Measurements from ENCODE around the gene PBRM1. TPM values are rescaled to one million over a fixed set of nuclear protein-coding genes. Genes with fewer than 3 reads are reported as not detected.

PBRM1 gene
- total RNA-seq, 1 experiment from 2014 or later, result 74.2 TPM

GRCh38 chr3:52520716-52521487 is 164.8 kb downstream of the PBRM1 start:
- Histone ChIP-seq H3K18ac (ENCODE audit: insufficient read length, low read depth, low read length) (no peak overlapping the region), H4K8ac (replicated peaks; ENCODE audit: insufficient read length, low read depth, low read length) (no peak overlapping the region), H3K56ac (ENCODE audit: insufficient read length, low read depth, low read length) (no peak overlapping the region), H3K23ac (ENCODE audit: insufficient read length, low read depth, low read length) (no peak overlapping the region), H3K79me1 (ENCODE audit: insufficient read depth, low read depth, low read length, poor library complexity, severe bottlenecking) (no peaks in the 10 kb centered on the region), H3K79me2 (ENCODE audit: insufficient read depth, low read length) (no peaks in the 10 kb centered on the region), H2BK20ac (ENCODE audit: low read depth, low read length, poor library complexity, severe bottlenecking) (no peak overlapping the region), H3T11ph (ENCODE audit: low read length) (no peak overlapping the region), H4K91ac (ENCODE audit: insufficient read length, low read depth, low read length) (no peak overlapping the region), H2BK5ac (ENCODE audit: insufficient read length, low read length) (no peak overlapping the region), H2BK120ac (ENCODE audit: low read depth, low read length, poor library complexity, severe bottlenecking) (no peak overlapping the region), H3K4me1 (ENCODE audit: insufficient read depth, low read length) (no peaks in the 10 kb centered on the region), H3K14ac (ENCODE audit: insufficient read depth, low read length) (no peak overlapping the region), H3K4ac (ENCODE audit: low read depth, low read length) (no peak overlapping the region), H3K23me2 (ENCODE audit: insufficient read length, low read depth, low read length, poor library complexity, severe bottlenecking) (no peaks in the 10 kb centered on the region), H3K27ac (ENCODE audit: insufficient read length, low read depth, low read length) (no peak overlapping the region), H2BK15ac (ENCODE audit: low read depth, low read length) (no peak overlapping the region), H2BK12ac (ENCODE audit: insufficient read length, low read depth, low read length) (no peak overlapping the region), H4K5ac (ENCODE audit: insufficient read length, low read depth, low read length) (no peak overlapping the region), H3K9me3 (ENCODE audit: control insufficient read depth, low read depth, low read length) (no peaks in the 10 kb centered on the region), H2AK5ac (ENCODE audit: insufficient read length, low read length) (no peak overlapping the region), H4K20me1 (ENCODE audit: control insufficient read depth, insufficient read depth, insufficient read length) (peaks cover 3% of the 10 kb centered on the region), H3K9ac (ENCODE audit: extremely low read depth, insufficient read length, low read length) (no peak overlapping the region), H3K27me3 (ENCODE audit: insufficient read depth, low read length) (no peaks in the 10 kb centered on the region), H2AFZ (ENCODE audit: low read length) (no peak overlapping the region), H3K4me2 (ENCODE audit: insufficient read depth, insufficient read length, low read length) (no peak overlapping the region)
- H3K27me3 Mint-ChIP-seq (ENCODE audit: low read depth), result peaks cover 2% of the 10 kb centered on the region
- peaks cover 6 to 7% of the 10 kb centered on the region in 2 experiments; a peak in 3 of 4 replicates for H3K4me1 Mint-ChIP-seq
- no peak overlapping the region for H3K4me3 Mint-ChIP-seq
- H3K36me3 Mint-ChIP-seq (ENCODE audit: insufficient read depth in 1 of 3, low read depth in 3 of 3), result peaks cover 9 to 25% (median 20%) of the 10 kb centered on the region in 3 experiments; a peak in 6 of 7 replicates
- no peak for DNase-seq
- no peaks in the 10 kb centered on the region for H3K9me3 Mint-ChIP-seq
- TF ChIP-seq CTCF (conservative IDR thresholded peaks at IDR 0.05), result no peak
- WGBS (ENCODE audit: extremely low coverage, insufficient read length, low lambda C conversion rate), result no CpG with 5 or more reads among the region's 20 CpGs
- H3K27ac Mint-ChIP-seq, result peak overlapping the region in 1 of 3 experiments; percentile 35; a peak in 3 of 7 replicates

Data from H9 (cell line).